Mesenchymal stem cell (in vitro differentiated cells and primary cell): Measurements from ENCODE around the gene CAPN15.
A peak's percentile ranks its signal among the peaks of the same experiment; 100 is the strongest.

ENCODE experiments used
- DNase-seq: peaks from one replicate; pipeline ENCODE4 v3.0.0-alpha.2; 2013
- H2AFZ ChIP-seq: one replicate; pipeline ENCODE4 v1.6.1; 2013; ENCODE audit warnings: low read depth, mild to moderate bottlenecking, control low read depth, inconsistent platforms, low read length, moderate library complexity
- H2AK5ac ChIP-seq: 2 replicates; pipeline ENCODE4 v1.6.1; 2013; ENCODE audit warnings: low read length, moderate library complexity, mild to moderate bottlenecking, inconsistent platforms; ENCODE audit not compliant: severe bottlenecking
- H2BK120ac ChIP-seq: one replicate; pipeline ENCODE4 v1.6.1; 2013; ENCODE audit warnings: low read depth, mild to moderate bottlenecking, inconsistent platforms, low read length, moderate library complexity
- H2BK12ac ChIP-seq, 2 experiments: one replicate each; pipeline ENCODE4 v1.6.1; 2013; ENCODE audit warnings: inconsistent platforms in 2 of 2, low read length in 2 of 2, mild to moderate bottlenecking in 2 of 2, moderate library complexity in 2 of 2, control low read depth in 1 of 2
- H2BK15ac ChIP-seq: one replicate; pipeline ENCODE4 v1.6.1; 2013; ENCODE audit warnings: mild to moderate bottlenecking, low read depth, inconsistent platforms; ENCODE audit not compliant: poor library complexity, severe bottlenecking
- H2BK5ac ChIP-seq: 2 replicates; pipeline ENCODE4 v1.6.1; 2013; ENCODE audit warnings: low read depth, mild to moderate bottlenecking, low read length, control low read depth, inconsistent platforms; ENCODE audit not compliant: poor library complexity, severe bottlenecking
- H3K14ac ChIP-seq, 2 experiments: one replicate each; pipeline ENCODE4 v1.6.1; 2013; ENCODE audit warnings: inconsistent platforms in 2 of 2, low read length in 2 of 2, control low read depth in 1 of 2, mild to moderate bottlenecking in 1 of 2, moderate library complexity in 1 of 2
- H3K18ac ChIP-seq, 2 experiments: one replicate each; pipeline ENCODE4 v1.6.1; 2013; ENCODE audit warnings: inconsistent platforms in 2 of 2, low read length in 2 of 2, control low read depth in 1 of 2, low read depth in 1 of 2, mild to moderate bottlenecking in 1 of 2
- H3K23ac ChIP-seq, 2 experiments: one replicate each; pipeline ENCODE4 v1.6.1; 2013; ENCODE audit warnings: inconsistent platforms in 2 of 2, low read length in 2 of 2, mild to moderate bottlenecking in 2 of 2, moderate library complexity in 2 of 2, control low read depth in 1 of 2
- H3K27ac ChIP-seq: 2 replicates; pipeline ENCODE4 v1.5.1; 2013; ENCODE audit warnings: mild to moderate bottlenecking, moderate library complexity, low read length, control low read depth, inconsistent platforms; ENCODE audit not compliant: poor library complexity, severe bottlenecking
- H3K27me3 ChIP-seq, 2 experiments: 2 replicates each; pipeline versions ENCODE4 v1.6.1 to v1.7.0; 2013; ENCODE audit warnings: low read length in 2 of 2, mild to moderate bottlenecking in 2 of 2, moderate library complexity in 2 of 2, control low read depth in 1 of 2, inconsistent platforms in 1 of 2; ENCODE audit not compliant: control insufficient read depth in 1 of 2, insufficient read depth in 1 of 2
- H3K36me3 ChIP-seq, 2 experiments: 2 replicates each; pipeline versions ENCODE4 v1.6.1 to v1.7.0; 2013; ENCODE audit warnings: low read length in 2 of 2, control low read depth in 1 of 2, inconsistent platforms in 1 of 2, low read depth in 1 of 2, mild to moderate bottlenecking in 1 of 2; ENCODE audit not compliant: insufficient read depth in 2 of 2, control insufficient read depth in 1 of 2
- H3K4ac ChIP-seq, 2 experiments: one replicate each; pipeline ENCODE4 v1.6.1; 2013; ENCODE audit warnings: inconsistent platforms in 2 of 2, low read length in 2 of 2, mild to moderate bottlenecking in 2 of 2, moderate library complexity in 2 of 2, control low read depth in 1 of 2, low read depth in 1 of 2
- H3K4me1 ChIP-seq: 2 replicates; pipeline ENCODE4 v1.6.1; 2013; ENCODE audit warnings: low read depth, low read length, control low read depth; ENCODE audit not compliant: control insufficient read depth, insufficient read depth
- H3K4me2 ChIP-seq: 2 replicates; pipeline ENCODE4 v1.6.1; 2013; ENCODE audit warnings: low read length, mild to moderate bottlenecking, inconsistent platforms; ENCODE audit not compliant: poor library complexity, severe bottlenecking
- H3K4me3 ChIP-seq, 2 experiments: 2 replicates each; pipeline versions ENCODE4 v1.5.1 to v1.7.0; 2013; ENCODE audit warnings: low read length in 2 of 2, mild to moderate bottlenecking in 2 of 2, control low read depth in 1 of 2, low read depth in 1 of 2; ENCODE audit not compliant: insufficient read depth in 1 of 2
- H3K79me1 ChIP-seq: replicated peaks from 2 replicates; pipeline ENCODE4 v1.6.1; 2013; ENCODE audit warnings: mild to moderate bottlenecking, control low read depth, low read length, inconsistent platforms; ENCODE audit not compliant: poor library complexity, severe bottlenecking
- H3K9ac ChIP-seq: 2 replicates; pipeline ENCODE4 v1.7.0; 2013; ENCODE audit warnings: mild to moderate bottlenecking, low read length, moderate library complexity
- H3K9me3 ChIP-seq: 2 replicates; pipeline ENCODE4 v1.7.0; 2013; ENCODE audit warnings: mild to moderate bottlenecking, low read length; ENCODE audit not compliant: control insufficient read depth
- H4K8ac ChIP-seq: one replicate; pipeline ENCODE4 v1.6.1; 2013; ENCODE audit warnings: inconsistent platforms, mild to moderate bottlenecking, low read length, moderate library complexity
- H4K91ac ChIP-seq: one replicate; pipeline ENCODE4 v1.6.1; 2013; ENCODE audit warnings: mild to moderate bottlenecking, low read length, inconsistent platforms
- WGBS: methylation state at CpG from one replicate; pipeline ENCODE4 v1.1.7; 2013; ENCODE audit warnings: mixed read lengths; 5-methylcytosine and 5-hydroxymethylcytosine counted together

Gene CAPN15

GRCh38 chr16:559411-560203 lies 32.1 kb downstream of the CAPN15 start:
- Histone ChIP-seq H3K9me3 (no peaks in the 10 kb centered on the region), H2BK5ac (no peak overlapping the region)
- WGBS: 19% methylated on average over 26 of the region's 62 CpGs

GRCh38 chr16:560204-560700 lies 32.7 kb downstream of the CAPN15 start, which contains the start of gene PRR35:
PRR35 (plus strand) TSS chr16:560394; CDS start chr16:563295, 2,901 bp downstream.
- no peak within 1 kb of the TSS for H2AFZ ChIP-seq
- no peak within 1 kb of the TSS for H4K91ac ChIP-seq
- H3K79me1 ChIP-seq: no peaks in the 10 kb centered on the region
- H3K4me3 ChIP-seq: no peak within 1 kb of the TSS
- H3K27me3 ChIP-seq: peaks cover 38 to 46% of the 10 kb centered on the region in 2 experiments
- no peak within 1 kb of the TSS for H2BK120ac ChIP-seq
- H3K4me2 ChIP-seq: peak within 1 kb of the TSS; percentile 39
- H4K8ac ChIP-seq: no peak within 1 kb of the TSS
- no peak within 1 kb of the TSS for H3K4ac ChIP-seq
- H3K9me3 ChIP-seq: no peaks in the 10 kb centered on the region
- H2BK12ac ChIP-seq: no peak within 1 kb of the TSS
- H3K18ac ChIP-seq: no peak within 1 kb of the TSS
- H3K14ac ChIP-seq: no peak within 1 kb of the TSS
- H3K9ac ChIP-seq: no peak within 1 kb of the TSS
- H3K36me3 ChIP-seq: peaks cover 0 to 7% of the 10 kb centered on the region in 2 experiments
- peak within 1 kb of the TSS in 1 of 2 experiments; percentile 78 for H3K23ac ChIP-seq
- 0% methylated on average over 20 of the region's 84 CpGs for WGBS
- no peak within 1 kb of the TSS for H3K27ac ChIP-seq
- DNase-seq: no peak
- no peak within 1 kb of the TSS for H2BK15ac ChIP-seq
- H3K4me1 ChIP-seq: peaks cover 32% of the 10 kb centered on the region
- no peak within 1 kb of the TSS for H2BK5ac ChIP-seq
- no peak within 1 kb of the TSS for H2AK5ac ChIP-seq

More at GRCh38 chr16:559411-560203, 32.1 kb downstream of the CAPN15 start:
- Histone ChIP-seq H4K8ac (no peak overlapping the region), H3K4me1 (peaks cover 33% of the 10 kb centered on the region), H3K23ac (peak overlapping the region in 1 of 2 experiments; percentile 50), H2AK5ac (no peak overlapping the region), H2BK120ac (no peak overlapping the region), H2BK15ac (no peak overlapping the region), H2BK12ac (no peak overlapping the region), H3K79me1 (no peaks in the 10 kb centered on the region), H3K27me3 (peaks cover 38 to 46% of the 10 kb centered on the region in 2 experiments), H3K14ac (no peak overlapping the region), H3K36me3 (peaks cover 0 to 13% of the 10 kb centered on the region in 2 experiments), H3K27ac (no peak overlapping the region), H2AFZ (no peak overlapping the region), H4K91ac (no peak overlapping the region), H3K4ac (no peak overlapping the region), H3K4me3 (no peak overlapping the region), H3K4me2 (no peak overlapping the region), H3K18ac (no peak overlapping the region), H3K9ac (no peak overlapping the region)
- no peak for DNase-seq

- peaks cover 35% of the 10 kb centered on the region for H3K4me1 ChIP-seq
- no peak for DNase-seq
- H3K79me1 ChIP-seq: no peaks in the 10 kb centered on the region
- no peak overlapping the region for H2BK15ac ChIP-seq
- no peak overlapping the region for H4K8ac ChIP-seq
- no peak overlapping the region for H4K91ac ChIP-seq
- H3K27ac ChIP-seq: no peak overlapping the region
- H3K4ac ChIP-seq: no peak overlapping the region
- peak overlapping the region in 1 of 2 experiments; percentile 78 for H3K23ac ChIP-seq
- H3K18ac ChIP-seq: no peak overlapping the region
- H3K36me3 ChIP-seq: peaks cover 0 to 4% of the 10 kb centered on the region in 2 experiments
- H2AFZ ChIP-seq: no peak overlapping the region
- no peak overlapping the region for H3K4me3 ChIP-seq
- peaks cover 38 to 46% of the 10 kb centered on the region in 2 experiments for H3K27me3 ChIP-seq
- H3K9me3 ChIP-seq: no peaks in the 10 kb centered on the region
- H3K14ac ChIP-seq: no peak overlapping the region
- H2AK5ac ChIP-seq: no peak overlapping the region
- H3K9ac ChIP-seq: no peak overlapping the region
- 55% methylated on average over 28 of the region's 54 CpGs for WGBS
- no peak overlapping the region for H2BK120ac ChIP-seq
- no peak overlapping the region for H3K4me2 ChIP-seq
- no peak overlapping the region for H2BK12ac ChIP-seq
- no peak overlapping the region for H2BK5ac ChIP-seq
Measured at GRCh38 chr16:560701-561412, 33.3 kb downstream of the CAPN15 start.

- Histone ChIP-seq H3K14ac (no peak overlapping the region), H2AFZ (no peak overlapping the region), H3K23ac (no peak overlapping the region), H4K91ac (no peak overlapping the region), H3K4me1 (peaks cover 40% of the 10 kb centered on the region), H2AK5ac (no peak overlapping the region), H2BK120ac (no peak overlapping the region), H3K36me3 (peaks cover 0 to 4% of the 10 kb centered on the region in 2 experiments), H4K8ac (no peak overlapping the region), H3K79me1 (no peaks in the 10 kb centered on the region), H3K27ac (no peak overlapping the region), H3K4me3 (no peak overlapping the region), H3K4ac (no peak overlapping the region), H2BK5ac (no peak overlapping the region), H2BK12ac (no peak overlapping the region), H3K4me2 (no peak overlapping the region), H3K18ac (no peak overlapping the region), H3K9me3 (no peaks in the 10 kb centered on the region), H2BK15ac (no peak overlapping the region), H3K27me3 (peaks cover 38 to 46% of the 10 kb centered on the region in 2 experiments), H3K9ac (no peak overlapping the region)
- 72% methylated on average over 13 of the region's 15 CpGs for WGBS
- DNase-seq: no peak
Measured at GRCh38 chr16:561413-561794, 33.9 kb downstream of the CAPN15 start.
